OCI-LY1 (cell line): Measurements from ENCODE around the gene CD200.

Experiments
- CTCF ChIP-seq: fragments of 200-600 bp; sonication (generic), shearing (Covaris generic); IDR thresholded peaks from 2 replicates; pipeline ENCODE4 v1.5.1; 2017; ENCODE audit warnings: mild to moderate bottlenecking, antibody characterized with exemption, low read length, moderate library complexity, mixed read lengths
- EZH2 ChIP-seq: fragments of 200-600 bp; sonication (generic), shearing (Covaris generic); IDR thresholded peaks from 2 replicates; pipeline ENCODE4 v1.8.0; 2017; ENCODE audit warnings: borderline replicate concordance, mixed run types, mild to moderate bottlenecking, antibody characterized with exemption, low read length, moderate library complexity, mixed read lengths

- TF ChIP-seq CTCF, result no peak
- TF ChIP-seq EZH2, result no peak
Measured at GRCh38 chr3:112376241-112376911, 43.4 kb downstream of the CD200 start.
